Loucy (cell line): ENCODE data around the gene LTBP2.

Experiments
- EZH2phosphoT487 ChIP-seq: fragments of 200-600 bp; IDR thresholded peaks from 2 replicates; pipeline ENCODE4 v1.6.1; 2018; ENCODE audit warnings: antibody characterized with exemption, mild to moderate bottlenecking, moderate library complexity, borderline replicate concordance
- TF ChIP-seq, protein P1 (sequence below): fragments of 200-600 bp; sonication (generic); conservative IDR thresholded peaks from 2 replicates; pipeline ENCODE4 v1.5.1; 2014; ENCODE audit warnings: mild to moderate bottlenecking, antibody characterized with exemption, low read length

DNA sequence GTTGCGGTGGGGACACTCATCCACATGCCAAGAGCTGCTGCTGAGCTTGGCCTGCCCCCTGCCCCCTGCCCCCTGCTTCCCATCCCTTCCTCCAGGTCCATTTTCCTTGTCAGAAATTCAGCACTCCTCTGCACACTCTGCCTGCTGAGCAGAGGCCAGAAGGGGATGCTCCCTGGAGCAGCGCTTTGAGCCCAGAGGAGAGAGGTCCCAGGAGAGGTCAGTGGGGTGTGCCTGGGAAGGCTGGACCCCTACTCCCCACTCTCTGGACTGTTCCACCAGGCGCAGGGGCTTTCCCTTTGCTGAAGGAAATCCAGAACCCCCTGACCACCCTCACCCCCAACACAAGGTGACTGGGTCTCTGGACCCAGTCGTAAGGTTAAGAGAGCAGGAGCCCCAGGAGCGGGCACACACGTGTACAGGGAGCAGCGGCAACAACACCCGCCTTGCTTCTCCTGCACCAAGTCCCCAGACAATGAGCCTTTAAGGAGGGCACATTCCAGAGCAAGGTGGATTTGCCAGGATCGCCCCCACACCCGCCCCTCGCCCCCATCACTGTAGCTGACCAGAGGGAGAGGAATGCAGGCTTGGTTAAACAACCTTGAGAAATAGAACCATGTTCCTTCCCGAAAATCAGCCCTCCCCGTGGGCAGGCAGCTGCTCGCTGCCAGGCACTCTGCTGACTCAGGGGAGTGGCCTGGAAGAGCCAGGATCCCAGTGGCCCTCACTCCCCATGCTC is 87.8 kb downstream of the LTBP2 start:
- TF ChIP-seq, protein P1, sequence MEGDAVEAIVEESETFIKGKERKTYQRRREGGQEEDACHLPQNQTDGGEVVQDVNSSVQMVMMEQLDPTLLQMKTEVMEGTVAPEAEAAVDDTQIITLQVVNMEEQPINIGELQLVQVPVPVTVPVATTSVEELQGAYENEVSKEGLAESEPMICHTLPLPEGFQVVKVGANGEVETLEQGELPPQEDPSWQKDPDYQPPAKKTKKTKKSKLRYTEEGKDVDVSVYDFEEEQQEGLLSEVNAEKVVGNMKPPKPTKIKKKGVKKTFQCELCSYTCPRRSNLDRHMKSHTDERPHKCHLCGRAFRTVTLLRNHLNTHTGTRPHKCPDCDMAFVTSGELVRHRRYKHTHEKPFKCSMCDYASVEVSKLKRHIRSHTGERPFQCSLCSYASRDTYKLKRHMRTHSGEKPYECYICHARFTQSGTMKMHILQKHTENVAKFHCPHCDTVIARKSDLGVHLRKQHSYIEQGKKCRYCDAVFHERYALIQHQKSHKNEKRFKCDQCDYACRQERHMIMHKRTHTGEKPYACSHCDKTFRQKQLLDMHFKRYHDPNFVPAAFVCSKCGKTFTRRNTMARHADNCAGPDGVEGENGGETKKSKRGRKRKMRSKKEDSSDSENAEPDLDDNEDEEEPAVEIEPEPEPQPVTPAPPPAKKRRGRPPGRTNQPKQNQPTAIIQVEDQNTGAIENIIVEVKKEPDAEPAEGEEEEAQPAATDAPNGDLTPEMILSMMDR, result no peak
- TF ChIP-seq EZH2phosphoT487, result no peak
